HG02763 (cell line): ENCODE data around the gene WDCP.

Experiments
- ATAC-seq: cut with Tn5 transposase; IDR thresholded peaks from one replicate; pipeline ENCODE4 v1.9.1; 2021; ENCODE audit warnings: mild to moderate bottlenecking, moderate library complexity; ENCODE audit not compliant: unreplicated experiment

Gene WDCP

GRCh38 chr2:24007693-24008092, 39.5 kb downstream of the WDCP start:
- no peak for ATAC-seq

- ATAC-seq, result no peak
Observed at GRCh38 chr2:23994567-23994966, 52.6 kb downstream of the WDCP start.

DNA sequence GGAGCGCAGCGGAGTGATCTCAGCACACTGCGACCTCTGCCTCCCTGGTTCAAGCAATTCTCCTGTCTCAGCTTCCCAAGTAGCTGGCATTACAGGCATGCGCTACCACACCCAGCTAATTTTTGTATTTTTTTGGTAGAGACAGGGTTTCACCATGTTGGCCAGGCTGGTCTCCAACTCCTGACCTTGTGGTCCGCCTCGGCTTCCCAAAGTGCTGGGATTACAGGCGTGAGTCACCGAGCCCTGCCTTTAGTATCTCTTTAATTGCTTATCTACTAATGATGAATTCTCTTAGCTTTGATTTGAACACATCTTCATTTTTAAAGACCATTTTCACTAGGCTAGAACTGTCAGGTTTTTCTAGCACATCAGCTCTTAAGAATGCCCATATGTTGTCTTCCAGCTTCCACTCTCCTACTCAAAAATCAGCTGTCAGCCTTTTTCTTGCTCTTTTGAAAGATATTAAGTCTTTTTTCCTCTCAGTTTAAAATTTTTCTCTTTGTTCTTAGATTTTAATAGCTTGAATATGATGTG, 53.4 kb downstream of the WDCP start:
- ATAC-seq, result no peak

DNA sequence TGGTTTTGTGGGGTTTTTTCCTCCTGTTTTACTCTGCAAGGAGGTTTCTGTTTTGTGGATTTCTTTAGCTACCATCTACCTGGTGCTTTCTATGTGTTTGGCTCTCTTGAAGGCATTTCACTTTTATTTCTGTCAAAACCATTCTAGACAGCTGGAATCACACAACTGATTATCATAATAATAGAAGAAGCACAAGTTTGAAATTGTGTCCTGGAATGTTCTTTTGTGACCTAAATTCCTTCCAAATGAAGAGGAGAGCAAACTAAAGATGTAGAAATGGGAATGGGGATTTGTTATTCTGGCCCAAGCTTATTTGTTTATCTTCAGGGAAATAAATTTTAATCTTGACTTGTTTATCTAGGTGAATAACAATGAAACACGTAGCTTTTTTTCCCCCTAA, 54.3 kb downstream of the WDCP start:
- no peak for ATAC-seq

DNA sequence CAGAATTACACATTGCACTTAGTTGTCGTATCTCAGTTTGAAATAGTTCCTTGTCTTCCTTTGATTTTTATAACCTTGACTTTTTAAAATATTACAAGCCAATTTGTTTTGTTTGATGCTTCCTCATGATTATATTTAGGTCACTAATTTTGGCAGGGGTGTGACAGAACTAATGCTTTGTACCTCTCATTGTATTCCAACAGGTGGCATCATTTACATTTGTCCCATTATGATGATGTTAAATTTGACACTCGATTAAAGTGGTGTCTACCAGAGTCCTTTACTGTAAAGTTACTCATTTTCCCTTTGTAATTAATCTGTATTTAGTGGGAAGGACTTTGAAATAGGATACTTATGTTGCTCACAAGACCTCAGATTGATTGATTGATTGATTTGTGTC, 58.8 kb downstream of the WDCP start:
- no peak for ATAC-seq
